SK-N-SH (cell line): Measurements from ENCODE around the gene TERC. TPM values are rescaled to one million over a fixed set of nuclear protein-coding genes. Genes with fewer than 3 reads are reported as not detected.

Experiments
- CTCF ChIA-PET: fragments of 300-600, 350-600 bp; formaldehyde crosslinking; extraction: SDS; loops from one replicate; lab custom pipeline; 2021; lab: Yijun Ruan, JAX
- POLR2A ChIA-PET: fragments of 350-600 bp; sonication (Branson Sonifier 250); formaldehyde crosslinking; extraction: SDS; loops from one replicate; lab custom pipeline; 2020; ENCODE audit warnings: antibody characterized with exemption, inconsistent platforms; lab: Yijun Ruan, JAX
- DNase-seq: peaks from one replicate; pipeline ENCODE4 v3.0.0; 2012
- H2AFZ ChIP-seq: fragments of 200-600 bp; sonication (generic); 2 replicates; pipeline ENCODE4 v1.8.1; 2016; ENCODE audit warnings: antibody characterized with exemption, mild to moderate bottlenecking, low read depth
- H3F3A ChIP-seq: fragments of 200-600 bp; sonication (generic); replicated peaks from 2 replicates; pipeline ENCODE3; 2016; ENCODE audit warnings: antibody characterized with exemption, mild to moderate bottlenecking; ENCODE audit not compliant: insufficient read depth
- H3K27ac ChIP-seq, 2 experiments: fragments of 200-500 bp in 1 of 2; fragments of 200-600 bp in 1 of 2; sonication (Bioruptor generic) in 1 of 2; sonication (generic), shearing (Covaris generic) in 1 of 2; 2 replicates each; pipeline versions ENCODE4 v1.5.1 to v1.6.1; 2014 to 2016; ENCODE audit warnings: low read depth in 2 of 2, inconsistent platforms in 1 of 2, low read length in 1 of 2, mild to moderate bottlenecking in 1 of 2, mixed read lengths in 1 of 2
- H3K27me3 ChIP-seq: fragments of 200-600 bp; sonication (generic), shearing (Covaris generic); 2 replicates; pipeline ENCODE4 v1.6.1; 2016; ENCODE audit warnings: mixed run types; ENCODE audit not compliant: insufficient read depth
- H3K36me3 ChIP-seq, 2 experiments: fragments of 200-500 bp in 1 of 2; fragments of 200-600 bp in 1 of 2; sonication (Bioruptor generic) in 1 of 2; sonication (generic) in 1 of 2; replicated peaks in 1 of 2; 2 replicates each; pipeline versions ENCODE3 to v1.5.1; 2014 to 2016; ENCODE audit warnings: low read length in 1 of 2, mild to moderate bottlenecking in 1 of 2; ENCODE audit not compliant: insufficient read depth in 2 of 2, control insufficient read depth in 1 of 2
- H3K4me1 ChIP-seq, 2 experiments: fragments of 200-500 bp in 1 of 2; fragments of 200-600 bp in 1 of 2; sonication (Bioruptor generic) in 1 of 2; sonication (generic), shearing (Covaris generic) in 1 of 2; 2 replicates each; pipeline versions ENCODE4 v1.5.1 to v1.6.1; 2014 to 2016; ENCODE audit warnings: low read depth in 1 of 2, low read length in 1 of 2, mixed run types in 1 of 2; ENCODE audit not compliant: insufficient read depth in 2 of 2, control insufficient read depth in 1 of 2
- H3K4me2 ChIP-seq: fragments of 200-600 bp; sonication (generic), shearing (Covaris generic); 2 replicates; pipeline ENCODE4 v1.6.1; 2017; ENCODE audit warnings: mixed run types
- H3K4me3 ChIP-seq, 2 experiments: fragments of 200-500 bp in 1 of 2; fragments of 200-600 bp in 1 of 2; sonication (Bioruptor generic) in 1 of 2; sonication (generic), shearing (Covaris generic) in 1 of 2; 2 replicates each; pipeline versions ENCODE4 v1.5.1 to v1.8.1; 2014 to 2016; ENCODE audit warnings: low read depth in 2 of 2, inconsistent platforms in 1 of 2, low read length in 1 of 2, mild to moderate bottlenecking in 1 of 2, mixed read lengths in 1 of 2, moderate library complexity in 1 of 2
- H3K79me2 ChIP-seq: fragments of 200-600 bp; sonication (generic); 2 replicates; pipeline ENCODE4 v1.8.1; 2017; ENCODE audit warnings: mild to moderate bottlenecking; ENCODE audit not compliant: insufficient read depth
- H3K9ac ChIP-seq: fragments of 200-600 bp; sonication (generic); 2 replicates; pipeline ENCODE4 v1.6.1; 2017; ENCODE audit warnings: mixed run types
- H3K9me2 ChIP-seq: fragments of 200-600 bp; sonication (generic); 2 replicates; pipeline ENCODE4 v1.6.1; 2017; ENCODE audit warnings: mixed run types
- H3K9me3 ChIP-seq: fragments of 200-600 bp; sonication (generic); 2 replicates; pipeline ENCODE4 v1.6.1; 2017; ENCODE audit warnings: mixed run types, mild to moderate bottlenecking, moderate library complexity
- H4K20me1 ChIP-seq: fragments of 200-600 bp; sonication (generic); 2 replicates; pipeline ENCODE4 v1.6.1; 2017; ENCODE audit warnings: mild to moderate bottlenecking, mixed run types; ENCODE audit not compliant: insufficient read depth
- CHD2 ChIP-seq: fragments of 150-350 bp; IDR thresholded peaks from 2 replicates; pipeline ENCODE4 v1.6.1; 2018; ENCODE audit warnings: low read length; ENCODE audit not compliant: partially characterized antibody
- CTCF ChIP-seq: fragments of 200-600 bp; sonication (generic); IDR thresholded peaks from 2 replicates; pipeline ENCODE4 v1.6.1; 2017; ENCODE audit warnings: antibody characterized with exemption, mild to moderate bottlenecking, moderate library complexity
- ELF1 ChIP-seq: IDR thresholded peaks from 2 replicates; pipeline ENCODE4 v1.4.0; 2012
- EP300 ChIP-seq, 2 experiments: IDR thresholded peaks; 2 replicates each; pipeline versions ENCODE4 v1.4.0 to v1.6.1; 2012; ENCODE audit warnings: borderline replicate concordance in 1 of 2, low read depth in 1 of 2, low read length in 1 of 2
- EZH2phosphoT487 ChIP-seq: fragments of 200-600 bp; sonication (generic); IDR thresholded peaks from 2 replicates; pipeline ENCODE4 v1.6.1; 2017; ENCODE audit warnings: low read depth, mixed run types, mild to moderate bottlenecking, antibody characterized with exemption, moderate library complexity, borderline replicate concordance
- FOSL2 ChIP-seq: IDR thresholded peaks from 2 replicates; pipeline ENCODE4 v1.4.0; 2012; ENCODE audit warnings: low read depth, mild to moderate bottlenecking, moderate library complexity, borderline replicate concordance
- FOXM1 ChIP-seq: IDR thresholded peaks from 2 replicates; pipeline ENCODE4 v1.4.0; 2012; ENCODE audit warnings: low read depth, mild to moderate bottlenecking
- GABPA ChIP-seq: IDR thresholded peaks from 2 replicates; pipeline ENCODE4 v1.4.0; 2012; ENCODE audit warnings: low read depth, mild to moderate bottlenecking
- GATA2 ChIP-seq: sonication (generic); formaldehyde crosslinking; IDR thresholded peaks from 2 replicates; pipeline ENCODE4 v1.5.0; 2020; ENCODE audit warnings: mild to moderate bottlenecking, missing genetic modification reagents
- JUND ChIP-seq: IDR thresholded peaks from 2 replicates; pipeline ENCODE4 v1.4.0; 2012
- MEF2A ChIP-seq: IDR thresholded peaks from 2 replicates; pipeline ENCODE4 v1.4.0; 2012; ENCODE audit warnings: low read depth, borderline replicate concordance
- MXI1 ChIP-seq: IDR thresholded peaks from 2 replicates; pipeline ENCODE4 v1.6.1; 2012; ENCODE audit warnings: mild to moderate bottlenecking, low read depth, low read length, improper control_type of control experiment
- NFIC ChIP-seq: IDR thresholded peaks from 2 replicates; pipeline ENCODE4 v1.4.0; 2012; ENCODE audit warnings: borderline replicate concordance
- NRF1 ChIP-seq: IDR thresholded peaks from 2 replicates; pipeline ENCODE4 v1.6.1; 2012; ENCODE audit warnings: low read depth, mild to moderate bottlenecking, low read length
- POLR2AphosphoS5 ChIP-seq: IDR thresholded peaks from 2 replicates; pipeline ENCODE4 v1.6.1; 2012; ENCODE audit warnings: low read depth, low read length
- RAD21 ChIP-seq: IDR thresholded peaks from 2 replicates; pipeline ENCODE4 v1.6.1; 2012; ENCODE audit warnings: mild to moderate bottlenecking, low read length
- RCOR1 ChIP-seq: fragments of 150-350 bp; IDR thresholded peaks from 2 replicates; pipeline ENCODE4 v1.6.1; 2017; ENCODE audit warnings: antibody characterized with exemption, low read length
- RFX5 ChIP-seq: IDR thresholded peaks from 2 replicates; pipeline ENCODE4 v1.6.1; 2012; ENCODE audit warnings: mild to moderate bottlenecking, improper control_type of control experiment, low read length
- SIN3A ChIP-seq: IDR thresholded peaks from 2 replicates; pipeline ENCODE4 v1.6.1; 2012; ENCODE audit warnings: low read depth, mild to moderate bottlenecking, low read length, moderate library complexity, borderline replicate concordance
- SMC3 ChIP-seq: IDR thresholded peaks from 2 replicates; pipeline ENCODE4 v1.6.1; 2012; ENCODE audit warnings: low read depth, low read length, improper control_type of control experiment
- TAF1 ChIP-seq: IDR thresholded peaks from 2 replicates; pipeline ENCODE4 v1.6.1; 2012; ENCODE audit warnings: low read depth, mild to moderate bottlenecking, low read length, moderate library complexity, borderline replicate concordance
- TCF12 ChIP-seq: IDR thresholded peaks from 2 replicates; pipeline ENCODE4 v1.4.0; 2012
- TEAD4 ChIP-seq: IDR thresholded peaks from 2 replicates; pipeline ENCODE4 v1.4.0; 2012; ENCODE audit warnings: mild to moderate bottlenecking, borderline replicate concordance; ENCODE audit not compliant: insufficient read depth
- ZBTB33 ChIP-seq: IDR thresholded peaks from 2 replicates; pipeline ENCODE4 v1.4.0; 2012; ENCODE audit warnings: low read depth, borderline replicate concordance
- WGBS: methylation state at CpG from one replicate; pipeline ENCODE4 v1.1.6; 2017; ENCODE audit warnings: low lambda C conversion rate; 5-methylcytosine and 5-hydroxymethylcytosine counted together
- polyA plus RNA-seq, 3 experiments: library from polyadenylated mRNA; depleted of rRNA; stranded (reverse); fragments of >200 nt; gene quantifications; 2 replicates each; pipeline ENCODE4 v1.2.3, GENCODE V29; 2012
- TF ChIP-seq, protein P1 (sequence below): IDR thresholded peaks from 2 replicates; pipeline ENCODE4 v1.4.0; 2012; ENCODE audit warnings: low read depth, borderline replicate concordance
- TF ChIP-seq, protein P2 (sequence below): fragments of 150-350 bp; IDR thresholded peaks from 2 replicates; pipeline ENCODE4 v1.6.1; 2017; ENCODE audit warnings: antibody characterized with exemption, low read length, low read depth, borderline replicate concordance

The TERC gene
- polyA plus RNA-seq, 1 of the 3 experiments (the other 2 are of a cell fraction), result 0.64 TPM

- TF ChIP-seq RAD21, result no peak
- TF ChIP-seq NRF1, result peak; percentile 86
- TF ChIP-seq ELF1, result no peak
These were observed 7.5 kb upstream of the TERC start (continued) for GRCh38 chr3:169772305-169772896.

DNA sequence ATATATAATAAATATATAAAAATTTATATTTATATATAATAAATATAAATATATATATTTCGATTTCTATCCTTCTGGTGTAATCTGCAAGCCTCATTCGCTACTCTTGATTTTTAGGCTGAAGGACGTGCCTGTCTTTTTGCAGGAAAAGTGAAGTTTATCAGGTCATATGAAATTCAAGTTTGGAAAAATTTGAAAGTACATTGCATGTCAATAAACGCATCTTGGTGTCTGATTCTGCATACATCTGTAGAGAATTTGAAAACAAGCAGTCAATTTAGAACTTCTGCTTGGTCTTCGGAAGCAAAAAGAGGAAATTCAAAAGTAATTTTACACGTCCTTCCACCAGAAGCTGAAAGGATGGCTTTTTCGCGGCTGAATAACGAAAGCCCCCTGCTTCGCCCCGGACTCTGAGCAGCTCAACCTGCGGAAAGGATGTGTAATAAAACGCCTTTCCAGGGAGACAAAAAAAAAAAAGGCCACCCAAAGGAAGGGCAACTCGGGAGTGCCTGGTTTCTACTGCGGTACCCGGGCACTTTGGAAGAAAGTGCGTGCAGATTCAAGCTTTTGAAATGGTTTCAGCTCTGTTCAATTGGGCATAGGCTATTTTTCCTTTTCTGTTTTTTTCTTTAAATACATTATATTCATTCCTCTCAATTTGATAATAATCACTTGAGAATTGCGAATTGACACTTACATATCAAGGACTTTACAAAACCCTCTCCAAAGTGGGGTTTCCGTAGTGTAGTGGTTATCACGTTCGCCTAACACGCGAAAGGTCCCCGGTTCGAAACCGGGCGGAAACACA, 6.8 kb upstream of the TERC start:
- Histone ChIP-seq H3K9me2 (no peaks in the 10 kb centered on the region), H3K4me2 (peak overlapping the region; percentile 93), H3K36me3 (peaks cover 20 to 25% of the 10 kb centered on the region in 2 experiments), H2AFZ (peak overlapping the region; percentile 100), H3K27me3 (no peaks in the 10 kb centered on the region), H4K20me1 (0 out of 2 replicates have a peak, but pooled peaks cover 4% of the 10 kb centered on the region), H3K9me3 (no peaks in the 10 kb centered on the region), H3K27ac (peak overlapping the region; percentile 96 to 99), H3K79me2 (peaks cover 35% of the 10 kb centered on the region), H3K4me1 (peaks cover 4 to 10% of the 10 kb centered on the region in 2 experiments; a peak in 3 of 4 replicates), H3F3A (peaks cover 45% of the 10 kb centered on the region), H3K9ac (peak overlapping the region; percentile 92), H3K4me3 (peak overlapping the region; percentile 100)
- WGBS, result 1% methylated on average over 27 of the region's 27 CpGs
- CTCF ChIA-PET, result interaction anchor here (0.6 to 3.1 kb wide), 3 partner anchors 8 to 541 kb away, joined by 3 to 13 read pairs (median 3); no protein-coding TSS in a partner anchor
- POLR2A ChIA-PET, result interaction anchor here (0.6 to 1.7 kb wide), 3 partner anchors 40 to 1081 kb away, joined by 3 to 13 read pairs (median 5); partner anchors contain the start of genes LRRC34 and LRRIQ4
- DNase-seq, result peak; percentile 65
- TF ChIP-seq GABPA (no peak), NRF1 (no peak), MXI1 (no peak), FOSL2 (peak; percentile 68; the same call in 1 of the 2 replicates), TAF1 (no peak; the same call in 1 of the 2 replicates), NFIC (no peak), EP300 (IDR thresholded peaks at IDR 0.05; ENCODE audit: borderline replicate concordance in 1 of 2, low read depth in 1 of 2, low read length in 1 of 2) (peak in 1 of 2 experiments; percentile 15; a peak in 1 of 4 replicates), ZBTB33 (no peak), ELF1 (no peak), JUND (no peak), FOXM1 (no peak), SIN3A (no peak), GATA2 (CRISPR knock-in tag) (peak; percentile 72), MEF2A (no peak), RFX5 (no peak), EZH2phosphoT487 (no peak), RCOR1 (no peak), TEAD4 (peak; percentile 89; the same call in 1 of the 2 replicates), TCF12 (peak; percentile 7; the same call in 1 of the 2 replicates), RAD21 (no peak), CHD2 (peak; percentile 6), SMC3 (no peak), CTCF (no peak), POLR2AphosphoS5 (no peak)
- TF ChIP-seq, protein P1, sequence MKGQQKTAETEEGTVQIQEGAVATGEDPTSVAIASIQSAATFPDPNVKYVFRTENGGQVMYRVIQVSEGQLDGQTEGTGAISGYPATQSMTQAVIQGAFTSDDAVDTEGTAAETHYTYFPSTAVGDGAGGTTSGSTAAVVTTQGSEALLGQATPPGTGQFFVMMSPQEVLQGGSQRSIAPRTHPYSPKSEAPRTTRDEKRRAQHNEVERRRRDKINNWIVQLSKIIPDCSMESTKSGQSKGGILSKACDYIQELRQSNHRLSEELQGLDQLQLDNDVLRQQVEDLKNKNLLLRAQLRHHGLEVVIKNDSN, result no peak
- TF ChIP-seq, protein P2, sequence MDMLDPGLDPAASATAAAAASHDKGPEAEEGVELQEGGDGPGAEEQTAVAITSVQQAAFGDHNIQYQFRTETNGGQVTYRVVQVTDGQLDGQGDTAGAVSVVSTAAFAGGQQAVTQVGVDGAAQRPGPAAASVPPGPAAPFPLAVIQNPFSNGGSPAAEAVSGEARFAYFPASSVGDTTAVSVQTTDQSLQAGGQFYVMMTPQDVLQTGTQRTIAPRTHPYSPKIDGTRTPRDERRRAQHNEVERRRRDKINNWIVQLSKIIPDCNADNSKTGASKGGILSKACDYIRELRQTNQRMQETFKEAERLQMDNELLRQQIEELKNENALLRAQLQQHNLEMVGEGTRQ, result no peak
